Activated naive CD4-positive, alpha-beta T cell treated with anti-CD3 and anti-CD28 coated beads for 36 hours (primary cell): ENCODE data around the gene SIDT2. TPM values are rescaled to one million over a fixed set of nuclear protein-coding genes. Genes with fewer than 3 reads are reported as not detected.

Experiments
- CTCF ChIA-PET: fragments of 350-600 bp; sonication (Branson Sonifier 250); formaldehyde crosslinking; loops from one replicate; lab custom pipeline; 2021; ENCODE audit warnings: antibody characterized with exemption; lab: Charles Lee
- DNase-seq: peaks from one replicate; pipeline ENCODE4 v3.0.0-alpha.2; 2020
- H3K27ac Mint-ChIP-seq: one replicate; pipeline ENCODE4 v1.8.0; 2021; ENCODE audit warnings: mild to moderate bottlenecking, mixed read lengths
- H3K27me3 Mint-ChIP-seq: one replicate; pipeline ENCODE4 v1.8.0; 2021; ENCODE audit warnings: low read depth, mixed read lengths
- H3K36me3 Mint-ChIP-seq: one replicate; pipeline ENCODE4 v1.8.0; 2021; ENCODE audit warnings: low read depth, mixed read lengths
- H3K4me1 Mint-ChIP-seq: one replicate; pipeline ENCODE4 v1.8.0; 2021; ENCODE audit warnings: low read depth, mixed read lengths
- H3K4me3 Mint-ChIP-seq: one replicate; pipeline ENCODE4 v1.8.0; 2021; ENCODE audit warnings: mild to moderate bottlenecking, moderate library complexity, mixed read lengths
- H3K9me3 Mint-ChIP-seq: one replicate; pipeline ENCODE4 v1.8.0; 2021; ENCODE audit warnings: mixed read lengths
- intact Hi-C: fragments of 100-400 bp; cut with micrococcal nuclease; formaldehyde crosslinking; loops from one replicate; pipeline ENCODE4 v1.15.1; 2023
- total RNA-seq, 2 experiments: library from RNA; stranded (reverse); gene quantifications; one replicate each; pipeline ENCODE4 v1.2.3, GENCODE V29; 2021

Gene SIDT2
- total RNA-seq, 2 experiments from 2014 or later: 23.9 to 25.6 TPM

- H3K4me1 Mint-ChIP-seq: peaks cover 38% of the 10 kb centered on the region
- H3K9me3 Mint-ChIP-seq: no peaks in the 10 kb centered on the region
- peak; percentile 66 for DNase-seq
- H3K27me3 Mint-ChIP-seq: no peaks in the 10 kb centered on the region
- CTCF ChIA-PET: interaction anchor here (0.7 to 4.7 kb wide), 5 partner anchors 12 to 378 kb away, joined by 3 to 27 read pairs (median 6); partner anchors contain the start of genes PAFAH1B2 and SIDT2
- peaks cover 29% of the 10 kb centered on the region for H3K36me3 Mint-ChIP-seq
- H3K4me3 Mint-ChIP-seq: peak within 1 kb of the TSS; percentile 99
- intact Hi-C loops: loop anchor here (1.0 to 5.0 kb wide), 6 partner anchors 205 to 991 kb away; partner anchors contain the start of gene ZPR1
- H3K27ac Mint-ChIP-seq: peak within 1 kb of the TSS; percentile 99
These were observed 53.2 kb downstream of the SIDT2 start, which contains the start of gene PCSK7 for GRCh38 chr11:117231842-117232091. Gene PCSK7, minus strand, starts transcription at chr11:117232073. Its CDS starts 2,229 bp downstream, at chr11:117229844.

DNA sequence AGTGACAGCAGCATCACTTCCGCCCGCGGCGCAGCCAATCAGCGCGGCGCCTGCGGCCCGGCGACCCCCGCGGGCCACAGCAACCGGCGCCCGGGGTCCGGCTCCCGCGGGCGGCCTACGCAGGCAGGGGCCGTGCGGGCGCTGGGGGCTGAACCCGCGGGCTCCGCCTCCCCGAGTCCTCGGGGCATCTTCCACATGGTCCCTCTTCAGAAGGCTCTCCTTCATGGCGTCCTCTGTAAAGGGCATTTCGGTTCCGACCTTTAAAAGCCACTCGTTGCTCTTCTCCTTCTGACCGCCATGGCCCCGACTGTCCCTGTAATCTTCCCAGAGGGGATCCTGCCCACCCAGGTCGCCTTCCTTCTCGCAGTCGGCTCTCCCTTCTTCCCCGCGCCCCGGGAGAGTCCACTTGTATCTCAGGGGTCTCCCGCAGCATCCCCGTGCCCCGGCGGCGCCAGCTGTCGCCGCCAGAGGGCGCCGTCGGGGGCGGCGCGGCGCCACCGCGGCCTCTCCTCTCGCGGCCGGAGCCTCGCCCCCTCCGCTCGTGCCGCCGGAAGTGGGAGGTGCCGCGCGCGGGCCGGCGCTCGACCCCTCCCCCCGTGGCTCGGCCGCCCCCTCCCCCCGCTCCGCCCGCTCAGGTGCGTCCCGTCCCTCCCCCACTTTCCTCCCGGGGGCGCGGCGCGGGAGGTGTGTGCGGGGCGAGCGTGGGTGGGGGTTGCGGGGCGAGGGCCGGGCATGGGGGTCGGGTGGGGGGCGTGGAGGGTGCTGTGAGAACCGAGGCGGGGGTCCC lies 53.7 kb downstream of the SIDT2 start, which contains the start of gene RNF214:
Gene RNF214, plus strand, starts transcription at position 580 of the 787 bp plus-strand sequence. CDS start 1,602 bp downstream, outside the sequence.
- CTCF ChIA-PET: interaction anchor here (1.1 to 2.8 kb wide), 2 partner anchors 11 to 89 kb away, joined by 5 to 6 read pairs; partner anchors contain the start of gene PAFAH1B2
- peak; percentile 74 for DNase-seq
- H3K4me1 Mint-ChIP-seq: peaks cover 34% of the 10 kb centered on the region
- H3K27me3 Mint-ChIP-seq: no peaks in the 10 kb centered on the region
- H3K27ac Mint-ChIP-seq: peak within 1 kb of the TSS; percentile 99
- peaks cover 25% of the 10 kb centered on the region for H3K36me3 Mint-ChIP-seq
- H3K4me3 Mint-ChIP-seq: peak within 1 kb of the TSS; percentile 99
- intact Hi-C loops: loop anchor here (1.0 to 5.0 kb wide), 3 partner anchors 459 to 990 kb away; no protein-coding TSS in a partner anchor
- no peaks in the 10 kb centered on the region for H3K9me3 Mint-ChIP-seq

- CTCF ChIA-PET: no interaction called here
- Mint-ChIP-seq H3K36me3 (peaks cover 25% of the 10 kb centered on the region), H3K27ac (peak overlapping the region; percentile 72), H3K4me1 (peaks cover 35% of the 10 kb centered on the region), H3K4me3 (peak overlapping the region; percentile 82), H3K27me3 (no peaks in the 10 kb centered on the region), H3K9me3 (no peaks in the 10 kb centered on the region)
- peak; percentile 7 for DNase-seq
- intact Hi-C loops: loop anchor here (1.0 to 5.0 kb wide), 3 partner anchors 460 to 989 kb away; no protein-coding TSS in a partner anchor
These were observed 54.4 kb downstream of the SIDT2 start for GRCh38 chr11:117232911-117233409.

DNA sequence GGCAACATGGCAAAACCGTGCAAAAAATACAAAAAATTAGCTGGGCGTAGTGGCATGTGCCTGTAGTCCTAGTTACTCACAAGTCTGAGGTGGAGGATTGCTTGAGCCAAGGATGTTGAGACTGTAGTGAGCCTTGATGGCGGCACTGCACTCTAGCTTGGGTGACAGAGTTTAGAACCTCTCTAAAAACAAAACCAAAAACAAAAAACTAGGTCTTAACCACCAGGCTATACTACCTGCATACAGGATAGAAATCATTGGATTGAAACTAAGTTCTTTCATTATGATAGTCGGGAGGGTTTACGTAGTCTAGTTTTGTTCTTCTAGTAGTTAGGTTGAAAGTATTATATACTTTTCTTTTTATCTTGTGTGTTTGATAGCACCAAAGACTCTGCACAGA lies 59.7 kb downstream of the SIDT2 start:
- Mint-ChIP-seq H3K4me3 (no peak overlapping the region), H3K9me3 (no peaks in the 10 kb centered on the region), H3K27ac (no peak overlapping the region), H3K27me3 (no peaks in the 10 kb centered on the region), H3K4me1 (peaks cover 16% of the 10 kb centered on the region), H3K36me3 (peaks cover 12% of the 10 kb centered on the region)
- DNase-seq: no peak
- intact Hi-C loops: no loop called here
- CTCF ChIA-PET: interaction anchor here (0.7 kb wide), 2 partner anchors 65 to 188 kb away, joined by 3 read pairs; no protein-coding TSS in a partner anchor

- Mint-ChIP-seq H3K4me3 (no peak overlapping the region), H3K4me1 (peaks cover 7% of the 10 kb centered on the region), H3K27me3 (no peaks in the 10 kb centered on the region), H3K27ac (no peak overlapping the region), H3K9me3 (no peaks in the 10 kb centered on the region), H3K36me3 (peaks cover 14% of the 10 kb centered on the region)
- intact Hi-C loops: no loop called here
- CTCF ChIA-PET: no interaction called here
- no peak for DNase-seq
These were observed 60.8 kb downstream of the SIDT2 start for GRCh38 chr11:117239295-117239694.

Other genes starting within 250 kb of the SIDT2 start
- gene SIK3, start 80.3 kb upstream of the SIDT2 start, total RNA-seq: 10 to 100 TPM; 13.8 to 15.7 TPM
- gene PAFAH1B2, start 34.5 kb upstream of the SIDT2 start, total RNA-seq: 10 to 100 TPM; 43.7 to 44.3 TPM
- gene TAGLN, start 20.6 kb downstream of the SIDT2 start, total RNA-seq: 1 to 10 TPM; 2.1 to 2.2 TPM
- 10 to 100 TPM; 97.6 to 97.9 TPM for gene PCSK7, start 53.3 kb downstream of the SIDT2 start, total RNA-seq
- gene RNF214, start 53.9 kb downstream of the SIDT2 start, total RNA-seq: 10 to 100 TPM; 14.0 to 14.4 TPM
- gene BACE1-AS, start 112.6 kb downstream of the SIDT2 start, total RNA-seq: 1 to 10 TPM; 2.8 to 3.0 TPM
- under 1 TPM; 0.62 TPM for gene BACE1, start 137.5 kb downstream of the SIDT2 start, total RNA-seq
- 10 to 100 TPM; 23.9 to 24.6 TPM for gene CEP164, start 149.1 kb downstream of the SIDT2 start, total RNA-seq